GM21786 (cell line): ENCODE data around the gene GRIK2.

Experiments
- ATAC-seq: cut with Tn5 transposase; IDR thresholded peaks from one replicate; pipeline ENCODE4 v1.9.1; 2021; ENCODE audit not compliant: unreplicated experiment

GRIK2 gene

DNA sequence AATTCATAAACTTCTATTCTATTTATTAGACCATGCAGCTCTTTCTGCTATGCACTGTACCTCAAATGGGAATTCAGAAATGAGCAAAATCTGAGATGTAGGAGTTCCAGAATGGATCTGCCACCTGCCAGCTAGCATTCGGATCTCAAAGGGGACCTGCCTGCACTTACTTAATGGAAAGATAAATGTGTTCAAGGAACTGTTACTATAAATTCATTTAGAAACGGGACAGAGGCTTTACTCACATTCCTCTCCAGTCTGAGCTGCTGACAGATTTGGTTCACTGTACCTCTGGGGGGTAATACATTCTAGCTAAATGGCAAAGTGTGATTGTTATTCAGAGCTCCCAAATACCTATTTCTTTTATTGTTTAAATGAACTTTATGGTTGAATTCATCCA is 384.1 kb downstream of the GRIK2 start:
- no peak for ATAC-seq

DNA sequence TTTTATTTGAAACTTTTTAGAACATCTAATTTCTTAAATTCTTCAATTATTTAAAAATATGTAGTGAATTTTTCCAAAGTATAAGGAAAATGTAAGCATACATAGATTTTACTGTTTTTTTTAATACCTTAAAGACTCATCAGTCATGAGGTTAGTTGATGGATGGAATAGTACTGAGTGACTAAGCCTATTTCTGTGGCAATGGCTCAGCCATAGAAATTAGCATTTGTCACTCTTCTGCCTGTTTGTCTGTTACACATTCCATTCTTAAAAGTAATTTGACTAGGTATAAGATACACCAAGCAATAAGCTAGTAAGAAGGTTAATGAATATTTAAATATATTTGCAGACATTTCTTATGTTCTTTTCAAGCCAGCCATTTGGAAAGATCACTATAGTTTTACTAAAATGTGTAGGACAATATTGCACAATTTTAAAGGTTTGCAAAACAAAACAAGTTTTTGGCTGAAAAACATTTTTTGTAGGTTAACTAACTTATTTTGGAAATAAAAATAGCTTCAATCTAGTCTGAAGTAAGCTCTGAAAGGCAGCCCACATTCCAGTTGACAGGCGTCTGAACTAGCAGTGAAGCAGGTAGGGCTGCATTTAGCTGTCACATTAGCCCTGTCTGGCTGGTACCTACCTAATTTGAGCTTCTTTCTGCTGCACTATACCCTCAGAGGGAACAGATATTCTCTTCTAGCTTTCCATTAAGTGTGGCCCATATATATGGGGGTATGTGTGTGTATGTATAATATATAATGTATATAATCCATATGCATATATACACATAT is 385.7 kb downstream of the GRIK2 start:
- ATAC-seq, result no peak

DNA sequence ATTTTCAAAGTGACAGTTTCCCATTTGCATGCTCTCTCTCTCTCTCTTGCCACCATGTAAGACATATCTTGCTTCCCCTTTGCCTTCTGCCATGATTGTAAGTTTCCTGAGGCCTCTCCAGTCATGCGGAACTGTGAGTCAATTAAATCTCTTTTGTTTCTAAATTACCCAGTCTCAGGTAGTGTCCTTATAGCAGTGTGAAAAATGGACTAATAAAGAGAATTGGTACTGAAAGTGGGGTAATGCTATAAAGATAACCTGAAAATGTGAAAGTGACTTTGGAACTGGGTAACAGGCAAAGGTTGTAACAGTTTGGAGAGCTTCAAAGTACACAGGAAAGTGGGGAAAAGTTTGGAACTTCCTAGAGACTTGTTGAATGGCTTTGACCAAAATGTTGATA is 389.8 kb downstream of the GRIK2 start:
- no peak for ATAC-seq

DNA sequence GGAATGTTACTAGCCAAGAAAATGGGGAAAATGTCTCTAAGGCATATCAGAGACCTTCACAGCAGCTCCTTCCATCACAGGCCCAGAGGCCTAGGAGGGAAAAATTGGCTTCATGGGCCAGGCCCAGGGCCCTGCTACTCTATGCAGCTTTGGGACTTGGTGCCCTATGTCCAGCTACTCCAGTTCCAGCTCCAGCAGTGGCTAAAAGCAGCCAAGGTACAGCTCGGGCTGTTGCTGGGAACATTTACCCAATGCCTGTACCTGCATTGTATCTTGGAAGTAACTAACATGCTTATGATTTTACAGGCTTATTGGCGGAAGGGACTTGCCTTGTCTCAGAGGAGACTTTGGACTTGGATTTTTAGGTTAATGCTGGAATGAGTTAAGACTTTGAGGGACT is 390.6 kb downstream of the GRIK2 start:
- ATAC-seq, result no peak

DNA sequence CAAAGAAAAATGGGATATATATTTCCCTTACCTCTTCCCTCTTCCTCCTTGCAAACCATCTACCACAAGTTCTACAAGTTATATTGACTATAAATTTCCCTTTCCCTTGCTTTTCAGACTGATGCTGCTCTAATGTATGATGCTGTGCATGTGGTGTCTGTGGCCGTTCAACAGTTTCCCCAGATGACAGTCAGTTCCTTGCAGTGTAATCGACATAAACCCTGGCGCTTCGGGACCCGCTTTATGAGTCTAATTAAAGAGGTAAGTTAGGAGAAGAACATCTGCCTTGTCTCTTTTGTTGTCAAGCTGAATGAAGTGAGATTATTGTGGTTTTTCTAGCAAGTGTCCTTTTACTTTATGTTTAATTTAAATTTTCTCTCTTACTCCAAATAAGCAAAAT is 406.0 kb downstream of the GRIK2 start:
- ATAC-seq, result no peak

DNA sequence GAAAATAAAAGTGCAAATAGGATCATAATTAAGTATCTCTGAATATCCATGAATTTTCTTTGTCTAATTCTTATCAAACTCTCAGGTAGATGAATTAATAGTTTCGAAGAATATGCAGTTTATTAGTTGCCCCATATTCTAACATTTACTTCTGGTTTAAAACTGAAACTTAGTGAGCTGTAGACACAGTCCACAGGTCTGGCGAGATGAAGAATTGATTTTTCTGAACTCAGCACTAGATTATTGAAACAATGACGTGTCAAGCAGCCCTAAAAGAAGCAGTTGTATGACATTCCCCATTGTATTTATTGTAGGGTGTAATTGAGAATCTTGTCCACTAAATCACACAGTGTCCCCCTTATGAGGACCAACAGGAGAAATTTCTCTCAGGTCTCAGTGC is 407.1 kb downstream of the GRIK2 start:
- no peak for ATAC-seq

DNA sequence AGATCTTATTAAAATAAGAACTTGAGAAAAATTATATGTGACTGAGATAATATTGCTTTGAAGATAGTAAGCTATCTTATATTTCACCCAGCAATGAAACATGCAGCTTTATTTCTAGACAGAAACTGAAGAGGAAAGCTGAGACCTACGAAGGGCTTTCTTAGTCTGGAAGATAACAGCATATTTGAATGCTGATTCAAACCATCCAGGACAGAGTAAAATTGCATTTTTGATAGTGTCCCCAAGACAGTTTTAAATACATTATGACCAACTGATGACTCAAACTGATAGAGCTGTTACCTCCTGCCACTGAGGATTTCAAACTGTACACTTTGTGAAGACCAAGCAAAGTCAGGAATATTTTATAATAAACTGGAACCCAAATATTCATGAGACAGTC is 409.6 kb downstream of the GRIK2 start:
- ATAC-seq, result no peak

DNA sequence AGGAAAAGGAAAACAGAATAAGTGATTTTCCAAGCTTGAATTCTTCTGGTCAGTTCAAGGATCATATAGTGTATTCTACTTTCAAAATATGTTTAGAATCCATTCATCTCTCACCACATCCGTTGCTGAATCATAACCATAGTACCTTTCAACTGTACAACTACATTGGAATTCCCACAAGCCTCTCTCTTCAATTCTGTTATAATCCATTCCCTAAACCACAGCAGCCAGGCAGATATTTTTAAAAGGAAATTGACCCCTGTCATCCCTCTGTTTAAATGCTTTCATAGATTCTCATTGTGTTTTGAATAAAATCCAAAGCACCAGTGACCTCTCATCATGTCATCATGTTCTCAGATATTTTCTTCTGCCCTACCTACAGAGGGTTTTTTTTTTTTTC is 412.7 kb downstream of the GRIK2 start:
- ATAC-seq, result no peak

DNA sequence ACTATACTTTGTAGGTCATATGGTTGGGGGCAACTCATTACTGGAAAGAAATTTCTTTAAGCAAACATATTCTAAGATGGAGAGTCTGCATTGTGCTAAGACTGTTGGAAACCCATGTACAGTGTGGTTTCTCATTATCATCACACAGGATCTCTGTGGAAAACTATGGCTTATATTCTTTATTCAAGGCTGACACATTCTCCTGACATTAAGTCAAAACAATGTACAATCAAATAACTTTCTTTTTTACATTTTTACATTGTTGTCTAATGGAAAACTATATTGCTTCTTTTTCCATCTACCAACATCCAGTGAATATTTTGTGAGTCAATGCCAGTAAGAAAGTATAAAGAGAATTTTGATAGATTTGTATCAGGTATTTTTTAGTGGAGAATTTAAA is 417.6 kb downstream of the GRIK2 start:
- no peak for ATAC-seq

DNA sequence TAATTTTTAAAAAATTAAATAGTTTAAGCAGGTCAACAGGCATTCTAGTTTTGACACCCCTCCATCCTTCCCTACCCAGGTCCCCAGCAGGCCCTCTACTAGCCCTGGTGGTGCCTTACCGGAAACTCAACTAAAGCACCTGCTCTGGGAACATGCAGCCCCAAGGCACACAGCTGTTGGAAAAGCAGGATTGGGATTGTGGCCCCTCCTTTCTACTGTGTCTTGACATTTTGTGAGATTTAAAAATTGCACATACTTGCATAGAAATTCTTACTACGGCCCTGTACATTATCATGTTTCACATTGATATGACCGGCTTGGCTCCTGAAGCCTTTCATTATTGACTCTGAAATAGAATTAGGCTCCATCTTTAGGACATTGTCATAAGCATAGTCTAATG is 423.2 kb downstream of the GRIK2 start:
- ATAC-seq, result no peak

DNA sequence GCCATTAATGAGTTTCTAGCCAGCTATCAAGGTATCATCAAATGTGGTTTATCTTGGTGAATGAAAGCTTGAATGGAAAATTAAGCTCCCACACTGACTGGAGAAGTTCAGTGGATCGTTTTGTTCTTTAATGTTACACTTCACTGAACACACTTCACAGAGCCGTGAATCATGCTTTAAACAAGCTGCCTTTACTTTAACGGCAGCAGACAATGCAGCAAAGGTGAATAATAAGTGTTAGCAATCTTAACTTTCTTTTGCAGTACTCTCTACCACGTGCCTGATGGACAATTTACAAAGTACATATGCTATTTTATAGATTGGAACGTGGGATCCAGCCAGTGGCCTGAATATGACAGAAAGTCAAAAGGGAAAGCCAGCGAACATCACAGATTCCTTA is 424.5 kb downstream of the GRIK2 start:
- ATAC-seq, result no peak

DNA sequence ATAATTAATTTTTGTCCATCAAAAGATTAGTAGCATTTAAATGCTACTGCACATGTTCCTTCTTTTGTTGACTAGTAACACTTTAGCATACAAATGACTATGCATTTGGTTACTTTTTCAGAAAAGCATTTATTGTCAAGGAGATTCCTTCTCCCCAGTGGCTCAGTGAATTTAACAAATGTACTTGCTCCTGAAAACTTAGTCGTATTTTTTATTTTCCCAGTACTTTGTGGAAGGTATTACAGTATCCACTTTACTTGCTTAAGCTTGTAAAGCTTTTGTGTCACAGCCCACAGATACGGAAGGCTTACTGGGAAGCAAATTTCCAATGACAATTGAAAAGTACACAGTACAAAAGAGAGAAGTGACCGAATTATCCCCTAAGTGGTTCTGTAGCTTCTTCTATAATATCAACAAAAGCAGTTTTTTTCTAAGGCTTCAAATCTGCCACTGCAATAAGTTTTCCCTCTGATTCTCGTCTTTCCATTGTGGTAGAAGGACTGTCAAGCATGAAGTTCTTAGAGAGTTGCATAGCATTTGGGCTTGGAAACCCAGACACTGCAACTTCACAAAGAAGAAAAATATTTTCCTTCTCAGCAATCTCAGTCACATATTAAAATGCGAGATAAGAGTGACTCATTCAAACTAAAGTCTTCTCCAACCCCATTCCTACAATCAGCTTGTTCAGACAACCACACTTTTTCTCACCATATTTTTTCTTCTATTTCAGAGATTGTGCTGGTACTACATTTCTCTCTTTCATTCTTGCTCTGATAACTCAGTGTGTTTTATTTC is 431.2 kb downstream of the GRIK2 start:
- no peak for ATAC-seq

DNA sequence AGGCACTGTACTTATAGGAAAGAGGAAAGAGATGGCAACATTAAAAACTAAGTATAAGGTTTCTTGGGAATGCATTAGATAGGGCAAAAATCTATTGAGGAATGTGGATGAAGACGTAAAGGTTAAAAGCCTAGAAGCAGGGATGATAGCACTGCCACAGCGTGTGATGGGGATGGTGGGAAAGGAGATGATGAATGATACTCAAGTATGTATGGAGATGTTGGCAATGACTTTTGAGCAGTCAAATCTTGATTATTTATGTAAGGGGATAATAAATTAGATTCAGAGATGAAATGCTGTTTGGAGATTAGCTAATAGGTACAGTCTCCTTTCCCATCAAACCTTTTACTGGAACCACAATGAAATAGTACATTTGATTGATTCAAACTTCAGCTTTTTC is 432.8 kb downstream of the GRIK2 start:
- no peak for ATAC-seq

DNA sequence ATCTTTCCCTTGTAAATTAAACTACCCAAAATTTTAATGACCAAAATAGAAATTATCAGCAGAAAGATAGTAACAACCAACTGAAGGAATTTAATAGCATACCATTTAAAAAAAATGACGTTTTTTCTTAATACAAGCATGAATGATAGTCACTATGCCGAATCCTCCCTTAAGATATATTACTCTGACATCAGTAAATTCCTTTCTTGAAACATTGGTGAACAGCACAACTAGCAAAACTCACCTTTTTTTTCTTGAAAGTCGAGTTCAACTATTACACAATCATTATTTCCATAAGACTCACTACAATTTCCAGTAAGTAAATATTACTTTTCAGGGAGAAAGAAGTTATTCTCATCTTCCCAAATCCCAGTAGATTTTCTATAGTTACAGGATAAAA is 433.2 kb downstream of the GRIK2 start:
- ATAC-seq, result no peak

DNA sequence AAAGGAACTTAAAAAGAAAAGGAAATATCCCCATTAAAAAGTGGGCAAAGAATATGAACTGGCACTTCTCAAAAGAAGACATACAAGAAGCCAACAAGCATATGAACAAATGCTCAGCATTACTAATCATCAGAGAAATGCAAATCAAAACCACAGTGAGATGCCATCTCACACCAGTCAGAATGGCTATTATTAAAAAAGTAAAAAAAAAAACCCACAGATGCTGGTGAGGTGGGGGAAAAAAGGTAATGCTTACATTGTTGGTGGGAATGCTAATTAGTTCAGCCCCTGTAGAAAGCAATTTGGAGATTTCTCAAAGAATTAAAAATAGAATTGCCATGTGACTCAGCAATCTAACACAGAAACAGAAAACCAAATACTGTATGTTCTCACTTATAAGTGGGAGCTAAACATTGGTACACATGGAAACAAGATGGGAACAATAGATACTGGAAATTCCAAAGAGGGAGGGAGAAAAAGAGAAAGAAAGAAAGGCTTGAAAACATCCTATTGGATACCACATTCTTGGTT is 437.1 kb downstream of the GRIK2 start:
- ATAC-seq, result no peak

DNA sequence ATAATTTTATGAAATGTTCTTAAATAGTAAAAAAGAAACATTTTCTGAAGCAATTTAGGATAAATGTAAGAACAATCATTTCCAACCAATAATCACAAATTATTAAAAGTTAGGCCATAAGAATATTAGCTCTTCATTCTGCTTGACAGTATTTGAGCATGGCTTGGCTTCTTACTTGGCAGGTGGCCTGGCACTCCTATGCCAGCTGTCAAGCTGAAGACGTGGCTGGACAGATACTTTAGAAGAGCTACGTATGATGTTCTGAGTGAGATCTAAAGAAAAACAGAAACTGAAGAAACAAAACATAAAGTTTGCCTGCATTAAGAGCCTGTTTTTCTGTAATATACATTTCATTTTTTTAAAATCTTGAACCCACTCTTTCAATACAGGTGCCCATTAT is 438.9 kb downstream of the GRIK2 start:
- no peak for ATAC-seq

DNA sequence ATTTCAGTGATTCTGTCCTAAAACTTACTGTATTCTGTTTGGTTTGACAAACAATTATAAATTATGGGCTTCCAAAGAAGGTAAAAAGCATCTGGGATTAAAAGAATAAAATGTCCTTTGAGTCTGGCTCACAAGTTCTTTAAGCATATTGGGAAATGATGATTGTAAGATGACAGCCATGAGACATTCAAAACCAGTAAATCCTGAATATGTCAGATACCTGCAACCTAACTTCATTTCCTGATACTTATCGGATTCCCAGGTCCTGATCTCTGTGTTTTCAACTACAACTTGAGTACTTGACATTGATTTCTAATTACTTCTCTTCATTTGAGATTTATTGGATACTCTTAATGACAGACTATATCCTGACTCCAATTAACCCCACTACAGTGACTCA is 446.6 kb downstream of the GRIK2 start:
- no peak for ATAC-seq

DNA sequence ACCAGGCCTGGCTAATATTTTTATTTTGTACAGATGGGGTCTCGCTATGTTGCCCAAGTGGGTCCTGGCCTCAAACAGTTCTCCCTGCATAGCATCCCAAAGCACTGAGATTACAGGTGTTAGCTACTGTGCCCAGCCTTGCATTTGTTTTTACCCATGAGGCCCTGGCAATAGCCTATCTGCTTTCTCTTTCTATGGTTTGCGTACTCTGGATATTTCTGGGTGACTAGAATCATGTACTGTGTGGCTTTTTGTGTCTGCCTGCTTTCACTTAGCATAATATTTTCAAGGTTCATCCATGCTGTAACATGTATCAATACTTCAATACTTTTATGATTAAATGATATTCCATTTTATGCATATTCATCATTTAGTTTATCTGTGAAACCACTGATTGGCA is 451.7 kb downstream of the GRIK2 start:
- peak; percentile 75 for ATAC-seq

DNA sequence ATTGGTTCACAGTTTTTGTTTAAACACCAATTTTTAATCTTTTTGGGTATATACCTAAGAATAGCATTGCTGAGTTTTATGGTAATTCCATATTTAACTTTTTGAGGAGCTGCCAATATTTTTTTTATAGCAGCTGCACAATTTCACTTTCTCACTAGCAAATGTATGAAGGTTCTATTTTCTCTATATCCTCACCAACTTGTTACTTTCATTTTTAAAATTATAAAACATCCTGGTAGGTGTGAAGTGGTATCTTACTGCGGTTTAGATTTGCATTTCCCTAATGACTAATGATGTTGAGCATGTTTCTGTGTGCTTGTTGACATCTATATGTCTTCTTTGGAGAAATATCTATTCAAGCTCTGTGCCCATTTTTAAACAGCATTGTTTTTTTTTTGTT is 452.1 kb downstream of the GRIK2 start:
- ATAC-seq, result peak; percentile 94

DNA sequence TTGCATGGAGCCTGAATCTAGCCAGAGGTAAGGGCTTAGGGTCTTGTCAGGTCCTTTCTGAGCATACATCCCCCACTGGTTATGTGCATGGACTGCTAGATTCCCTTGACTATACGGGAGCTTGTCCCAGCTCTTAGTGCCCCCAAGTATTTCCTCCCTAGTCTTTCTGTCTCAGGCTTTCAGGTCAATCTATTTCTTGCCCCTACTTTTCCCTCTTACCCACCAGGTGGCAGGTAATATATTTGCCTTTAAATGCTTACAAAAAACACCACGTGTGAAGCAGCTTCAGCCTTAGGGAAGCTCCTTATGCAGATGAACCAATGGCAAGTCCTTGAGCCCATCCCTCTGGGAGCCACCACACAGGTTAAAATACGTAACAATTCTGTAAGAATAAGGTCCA is 454.2 kb downstream of the GRIK2 start:
- ATAC-seq, result no peak

DNA sequence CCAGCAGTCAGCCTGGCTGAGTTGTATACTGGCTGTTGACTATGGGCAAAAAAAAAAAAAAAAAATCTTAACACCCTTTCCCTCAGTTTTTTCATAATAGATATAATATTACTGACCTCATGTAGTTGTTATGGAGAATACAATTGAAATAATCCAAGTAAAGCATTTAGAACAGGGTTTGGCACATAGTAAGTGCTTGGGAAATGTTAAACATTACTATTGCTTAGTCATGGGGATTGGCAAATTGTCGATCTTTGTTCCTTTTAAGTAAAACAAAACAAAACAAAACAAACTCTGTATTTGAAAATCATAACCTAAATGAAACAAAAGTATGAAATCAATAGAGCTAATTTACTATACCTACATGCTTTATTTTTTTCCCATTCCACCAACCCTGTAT is 458.4 kb downstream of the GRIK2 start:
- no peak for ATAC-seq
